HG03108 (cell line): ENCODE results near the gene SUFU.
A peak's percentile ranks its signal among the peaks of the same experiment; 100 is the strongest.
"Not testable (repeated sequence)": the region's sequence is repeated elsewhere in the genome, so short reads cannot be mapped to it uniquely, and the experiment has no call there.

Source experiments
- ATAC-seq: cut with Tn5 transposase; IDR thresholded peaks from one replicate; pipeline ENCODE4 v1.9.1; 2021; ENCODE audit warnings: moderate library complexity; ENCODE audit not compliant: unreplicated experiment

The SUFU gene

DNA sequence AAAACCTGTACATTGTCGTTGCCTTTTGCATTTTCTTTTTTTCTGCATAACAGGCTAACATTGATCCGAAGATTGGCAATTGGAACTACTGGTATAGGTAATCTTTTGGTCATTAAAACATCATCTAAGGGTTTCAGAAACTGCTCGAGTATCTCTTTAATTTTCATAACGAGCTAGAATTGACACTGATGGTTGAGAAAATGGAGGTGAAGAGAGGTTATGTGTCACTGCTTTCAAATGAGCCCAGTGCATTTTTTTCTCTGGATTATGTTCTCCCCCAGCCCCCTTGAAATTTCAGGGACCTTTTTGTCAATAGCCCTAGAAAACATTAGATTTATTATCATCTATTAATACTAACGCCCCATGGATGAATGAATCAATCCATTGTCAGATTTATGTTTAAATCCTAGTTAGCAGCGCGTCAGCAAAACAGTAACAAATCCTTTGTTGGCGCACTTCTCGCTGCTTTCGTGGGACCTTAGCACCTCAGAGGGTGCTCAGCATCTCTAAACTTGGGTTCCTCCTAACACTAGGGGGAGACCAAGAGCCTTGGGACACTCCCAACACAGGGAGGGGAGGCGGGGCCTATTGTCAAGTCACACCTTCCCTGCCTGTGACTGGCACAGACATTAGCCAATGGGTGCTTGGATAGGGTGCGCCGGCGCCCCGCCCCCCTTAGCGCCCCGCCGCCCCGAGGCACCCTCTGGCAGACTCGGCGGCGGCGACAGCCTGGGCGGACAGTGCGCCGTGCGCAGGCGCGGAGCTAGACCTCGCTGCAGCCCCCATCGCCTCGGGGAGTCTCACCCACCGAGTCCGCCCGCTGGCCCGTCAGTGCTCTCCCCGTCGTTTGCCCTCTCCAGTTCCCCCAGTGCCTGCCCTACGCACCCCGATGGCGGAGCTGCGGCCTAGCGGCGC, at the start of gene SUFU:
TSS of gene SUFU (plus strand) at position 709 of the 915 bp plus-strand sequence. CDS start at position 890, 181 bp downstream.
- peak; percentile 62 for ATAC-seq

DNA sequence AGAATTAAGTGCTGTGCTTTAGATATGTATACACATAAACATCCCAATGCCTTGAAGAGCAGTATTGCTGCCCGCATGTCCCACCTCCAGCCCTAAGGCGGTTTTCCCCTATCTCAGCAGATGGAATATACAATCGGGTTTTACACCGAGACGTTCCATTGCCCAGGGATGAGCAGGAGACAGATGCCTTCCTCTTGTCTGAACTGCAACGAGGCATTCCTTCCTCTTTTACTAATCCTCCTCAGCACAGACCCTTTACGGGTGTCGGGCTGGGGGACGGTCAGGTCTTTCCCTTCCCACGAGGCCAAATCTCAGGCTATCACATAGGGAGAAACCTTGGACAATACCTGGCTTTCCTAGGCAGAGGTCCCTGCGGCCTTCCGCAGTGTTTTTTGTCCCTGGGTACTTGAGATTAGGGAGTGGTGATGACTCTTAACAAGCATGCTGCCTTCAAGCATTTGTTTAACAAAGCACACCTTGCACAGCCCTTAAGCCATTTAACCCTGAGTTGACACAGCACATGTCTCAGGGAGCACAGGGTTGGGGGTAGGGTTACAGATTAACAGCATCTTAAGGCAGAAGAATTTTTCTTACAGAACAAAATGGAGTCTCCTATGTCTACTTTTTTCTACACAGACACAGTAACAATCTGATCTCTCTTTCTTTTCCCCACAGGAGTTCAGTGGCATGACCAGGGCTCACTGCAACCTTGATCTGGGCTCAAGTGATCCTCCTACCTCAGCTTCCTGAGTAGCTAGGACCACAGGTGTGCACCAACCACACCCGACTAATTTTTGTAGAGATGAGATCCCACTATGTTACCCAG, 48.9 kb upstream of the SUFU start:
- ATAC-seq = not testable (repeated sequence)

DNA sequence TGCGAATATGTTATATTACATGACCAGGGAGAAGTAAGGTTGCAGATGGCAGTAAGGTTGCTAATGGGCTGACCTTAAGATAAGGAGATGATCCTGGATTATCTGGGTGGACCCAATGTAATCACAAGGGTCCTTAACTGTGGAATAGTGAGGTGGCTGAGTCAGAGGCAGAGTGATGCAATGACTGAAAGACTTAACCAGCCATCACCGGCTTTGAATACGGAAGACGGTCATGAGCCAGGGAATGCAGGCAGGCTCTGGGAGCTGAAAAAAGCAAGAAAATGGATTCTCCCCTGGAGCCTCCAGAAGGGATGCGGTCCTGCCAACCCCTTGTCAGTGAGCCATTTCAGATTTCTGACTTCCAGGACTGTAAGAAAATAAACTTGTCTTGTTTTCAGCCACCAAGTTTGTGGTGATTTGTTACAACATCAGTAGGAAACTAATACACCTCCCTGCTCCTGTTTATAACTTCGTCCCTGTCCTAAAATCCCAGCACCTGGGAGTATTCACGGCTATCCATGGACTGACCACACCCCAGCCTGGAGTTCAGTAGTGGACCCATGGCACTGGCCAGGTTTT, 47.8 kb upstream of the SUFU start:
- no peak for ATAC-seq

DNA sequence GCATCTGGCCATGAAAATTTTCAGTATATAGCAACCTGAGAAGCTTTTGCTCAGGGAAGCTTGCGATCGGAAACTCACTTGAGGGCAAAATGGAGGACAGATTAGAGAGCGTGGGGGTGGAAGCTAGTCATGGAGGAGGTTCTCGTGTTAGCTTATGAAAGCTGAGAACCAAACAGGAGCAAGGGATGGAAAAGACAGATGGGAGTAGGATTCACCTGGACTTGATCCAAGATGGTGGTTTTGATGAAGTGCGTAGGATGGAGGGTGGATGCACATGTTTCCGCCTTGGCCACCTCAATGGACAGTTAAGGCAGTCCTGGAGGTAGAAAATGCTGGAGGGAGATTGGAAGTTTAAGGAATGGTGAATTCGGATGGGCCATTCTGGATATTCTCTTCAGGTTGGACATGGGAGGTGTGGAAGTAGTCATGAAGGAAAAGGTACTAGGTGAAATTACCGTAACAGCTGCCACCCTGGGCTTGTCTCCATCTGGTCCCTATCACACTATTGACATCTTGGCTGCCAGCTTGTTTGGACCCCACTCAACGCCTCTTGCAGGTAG, 46.1 kb upstream of the SUFU start:
- no peak for ATAC-seq

DNA sequence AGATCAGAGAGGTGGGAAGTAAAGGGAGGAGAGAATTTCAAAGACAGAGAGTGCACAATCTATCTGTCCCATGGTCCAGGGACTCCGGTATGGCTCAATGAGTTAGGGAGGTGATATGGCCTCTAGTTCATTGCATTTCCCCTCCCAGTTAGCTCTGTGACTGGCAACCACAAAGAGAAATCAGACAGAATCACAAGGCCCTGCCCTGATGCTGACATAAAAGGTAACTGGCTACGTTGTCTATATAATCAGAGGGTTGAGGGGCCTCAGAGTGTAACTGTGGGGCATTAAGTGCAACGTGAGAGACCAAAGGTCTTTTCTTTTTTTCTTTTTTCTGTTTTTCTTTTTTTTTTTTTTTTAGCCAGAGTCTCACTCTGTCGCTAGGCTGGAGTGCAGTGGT, 45.1 kb upstream of the SUFU start:
- ATAC-seq = no peak

DNA sequence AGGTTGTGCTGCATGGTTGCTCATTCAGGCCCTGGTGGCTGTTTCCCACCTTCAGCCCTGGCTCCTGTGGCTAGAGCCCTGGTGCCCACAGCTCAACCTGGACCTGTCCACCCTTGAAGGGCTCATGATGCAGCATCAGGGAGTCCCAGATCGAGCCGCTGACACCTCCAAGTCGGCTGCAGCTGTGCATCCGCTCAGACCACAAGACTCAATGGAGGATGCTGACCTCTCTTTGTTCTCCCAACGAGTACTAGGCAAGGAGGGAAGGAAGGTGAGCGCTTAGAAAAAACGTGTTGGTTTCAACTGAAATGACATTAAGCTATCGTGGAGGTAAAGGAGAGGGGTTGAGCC, 43.0 kb upstream of the SUFU start:
- ATAC-seq = peak; percentile 27

DNA sequence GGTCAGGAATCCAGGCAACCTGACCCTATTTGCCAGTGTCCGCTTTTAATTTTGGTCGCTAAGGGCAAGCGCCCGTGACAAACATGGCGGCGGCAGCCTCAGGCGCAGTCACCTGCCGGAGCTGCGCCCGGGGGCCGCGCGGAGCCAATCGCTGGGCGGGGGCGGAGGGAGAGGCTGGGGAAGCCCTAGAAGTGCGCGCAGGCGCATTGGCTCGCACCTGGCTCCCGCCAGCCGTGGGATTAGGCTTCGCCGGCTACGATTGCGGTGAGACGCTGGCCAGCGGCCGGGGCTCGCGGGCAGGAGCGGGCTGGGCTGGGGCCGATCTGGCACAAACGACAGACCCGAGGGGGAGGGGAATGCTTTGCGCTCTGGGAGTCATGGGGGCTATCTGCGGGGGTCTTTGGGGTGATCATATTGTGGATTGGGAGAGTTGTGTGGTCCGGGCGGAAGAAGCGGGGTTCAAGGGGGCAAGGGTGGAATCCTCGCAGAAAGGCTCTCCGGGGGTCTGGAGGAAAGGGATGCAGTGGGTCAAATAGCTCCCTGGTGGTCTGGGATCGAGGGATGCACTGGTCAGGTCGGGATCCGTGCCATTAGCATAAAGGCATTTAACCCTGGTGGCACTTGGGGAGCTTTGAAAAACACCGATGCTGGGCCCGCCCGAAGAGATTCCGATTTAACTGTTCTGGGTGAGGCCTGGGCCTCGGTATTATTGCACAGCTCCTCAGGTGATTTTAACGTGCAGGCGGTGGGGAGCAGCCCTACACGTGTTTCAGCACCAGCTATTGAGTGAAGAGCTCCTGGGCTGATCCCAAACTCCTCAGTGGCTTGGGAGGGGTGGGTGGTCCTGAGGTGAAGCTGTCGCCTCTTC, 42.4 kb upstream of the SUFU start:
- ATAC-seq = peak; percentile 83

DNA sequence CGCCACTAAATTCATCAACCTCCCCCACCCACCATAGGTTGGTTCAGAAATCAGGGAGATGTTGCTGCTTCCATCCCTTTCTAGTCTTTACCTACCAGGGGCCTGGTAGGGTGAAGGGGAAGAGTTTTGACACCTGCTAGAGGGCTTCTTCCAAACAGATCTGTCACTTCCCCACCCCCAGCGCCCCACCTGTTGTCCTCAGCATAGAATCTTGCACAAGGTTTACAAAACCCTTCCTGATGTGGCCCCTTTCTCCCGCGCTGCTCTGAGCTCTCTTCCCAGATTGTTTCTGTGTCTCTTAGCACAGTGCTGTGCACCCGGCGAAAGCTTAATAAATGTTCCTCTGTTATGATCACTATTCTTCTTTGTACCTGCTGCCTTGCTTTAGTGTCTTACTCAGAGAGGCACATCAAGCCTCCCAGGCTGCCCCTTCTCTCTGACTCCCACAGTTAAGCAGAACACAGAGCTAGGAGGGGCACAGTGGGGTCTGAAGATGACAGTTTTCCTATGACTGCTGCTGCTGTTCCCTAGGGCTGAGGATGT, 41.2 kb upstream of the SUFU start:
- no peak for ATAC-seq

DNA sequence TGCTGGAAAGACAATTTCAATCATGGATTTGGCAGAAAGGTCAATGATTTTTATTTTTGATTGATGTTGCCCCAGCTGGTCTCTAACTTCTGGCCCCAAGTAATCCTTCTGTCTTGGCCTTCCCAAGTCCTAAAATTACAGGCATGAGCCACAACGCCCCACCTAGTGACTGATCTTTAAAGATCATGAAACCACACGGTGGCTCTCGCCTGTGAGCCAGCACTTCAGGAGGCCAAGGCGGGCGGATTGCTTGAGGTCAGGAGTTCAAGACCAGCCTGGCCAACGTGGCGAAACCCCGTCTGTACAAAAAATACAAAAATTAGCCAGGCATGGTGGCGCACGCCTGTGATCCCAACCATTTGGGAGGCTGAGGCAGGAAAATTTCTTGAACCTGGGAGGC, 39.8 kb upstream of the SUFU start:
- no peak for ATAC-seq

DNA sequence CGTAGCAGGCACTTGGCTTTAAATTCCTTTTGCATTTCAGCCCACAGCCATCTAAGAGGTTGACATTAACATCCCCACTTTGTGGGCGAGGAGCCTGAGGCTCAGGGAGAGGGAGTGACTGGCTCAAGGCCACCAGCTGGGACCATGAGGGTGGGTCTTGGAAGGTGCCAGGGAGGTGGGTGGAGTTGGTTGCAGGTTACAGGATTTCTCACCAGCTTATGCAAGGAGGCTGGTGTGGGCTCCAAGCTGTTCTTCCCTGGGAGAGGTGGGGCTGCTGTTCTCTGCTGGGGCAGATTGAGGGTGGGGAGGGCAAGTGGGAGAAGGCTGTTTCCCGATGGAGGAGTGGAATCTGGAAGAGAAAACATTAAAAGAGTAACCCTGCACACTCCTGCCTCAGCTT, 38.3 kb upstream of the SUFU start:
- no peak for ATAC-seq

DNA sequence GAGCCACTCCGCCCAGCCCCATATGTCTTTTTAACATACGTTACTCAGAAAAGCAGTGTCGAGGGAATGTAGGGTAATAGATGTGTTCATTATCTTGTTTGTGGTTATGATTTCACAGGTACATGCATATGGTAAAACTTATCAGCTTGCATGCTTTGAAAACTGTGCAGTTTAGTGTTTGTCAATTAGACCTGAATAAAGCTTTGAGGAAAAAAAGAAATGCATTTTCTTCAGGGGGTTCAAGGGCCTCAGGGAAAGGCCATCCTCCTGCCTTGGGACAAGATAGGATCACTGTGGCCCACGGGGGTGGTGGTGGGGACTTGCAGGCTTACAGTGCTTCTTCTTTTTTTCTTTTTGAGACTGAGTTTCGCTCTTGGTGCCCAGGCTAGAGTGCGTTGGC, 36.5 kb upstream of the SUFU start:
- ATAC-seq = no peak

DNA sequence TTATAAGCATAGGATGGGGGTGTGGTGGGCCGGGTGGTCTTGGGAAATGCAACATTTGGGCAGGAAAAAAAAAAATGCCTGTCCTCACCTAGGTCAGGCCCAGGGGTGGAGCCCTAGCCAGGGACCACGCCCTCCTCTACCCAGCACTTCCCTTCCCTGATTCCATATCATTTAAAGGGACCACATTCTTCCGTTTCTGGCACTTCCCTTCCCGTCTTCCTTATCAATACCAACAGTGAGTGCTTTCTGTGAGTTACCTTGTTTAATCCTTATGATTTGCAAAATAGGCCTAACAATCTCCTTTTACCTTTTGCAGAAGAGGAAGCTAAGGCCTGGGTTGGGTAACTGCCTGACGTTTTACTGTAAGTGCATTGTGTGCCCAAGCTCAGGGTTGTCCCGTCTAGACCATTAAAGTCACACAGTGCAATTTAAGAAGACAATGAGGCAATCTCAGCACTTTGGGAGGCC, 35.8 kb upstream of the SUFU start:
- ATAC-seq = no peak

DNA sequence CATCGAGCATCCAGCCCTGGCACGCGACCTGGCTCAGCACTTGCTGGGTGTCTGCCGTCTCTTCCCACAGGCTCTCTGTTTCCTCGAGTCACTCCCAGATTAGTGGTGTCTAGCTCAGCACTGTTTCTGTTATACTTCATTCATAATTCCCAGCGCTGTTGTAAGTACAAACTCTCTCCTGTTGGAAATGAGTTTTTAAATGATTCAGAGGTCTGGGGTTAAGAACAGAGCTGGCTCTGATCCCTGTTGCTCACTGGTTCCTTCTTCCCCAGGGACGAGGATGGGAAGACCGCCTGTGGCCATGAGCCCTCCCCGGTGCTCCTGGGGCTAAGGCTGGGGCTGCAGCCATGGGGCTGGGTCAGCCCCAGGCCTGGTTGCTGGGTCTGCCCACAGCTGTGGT, 35.1 kb upstream of the SUFU start:
- ATAC-seq = no peak

DNA sequence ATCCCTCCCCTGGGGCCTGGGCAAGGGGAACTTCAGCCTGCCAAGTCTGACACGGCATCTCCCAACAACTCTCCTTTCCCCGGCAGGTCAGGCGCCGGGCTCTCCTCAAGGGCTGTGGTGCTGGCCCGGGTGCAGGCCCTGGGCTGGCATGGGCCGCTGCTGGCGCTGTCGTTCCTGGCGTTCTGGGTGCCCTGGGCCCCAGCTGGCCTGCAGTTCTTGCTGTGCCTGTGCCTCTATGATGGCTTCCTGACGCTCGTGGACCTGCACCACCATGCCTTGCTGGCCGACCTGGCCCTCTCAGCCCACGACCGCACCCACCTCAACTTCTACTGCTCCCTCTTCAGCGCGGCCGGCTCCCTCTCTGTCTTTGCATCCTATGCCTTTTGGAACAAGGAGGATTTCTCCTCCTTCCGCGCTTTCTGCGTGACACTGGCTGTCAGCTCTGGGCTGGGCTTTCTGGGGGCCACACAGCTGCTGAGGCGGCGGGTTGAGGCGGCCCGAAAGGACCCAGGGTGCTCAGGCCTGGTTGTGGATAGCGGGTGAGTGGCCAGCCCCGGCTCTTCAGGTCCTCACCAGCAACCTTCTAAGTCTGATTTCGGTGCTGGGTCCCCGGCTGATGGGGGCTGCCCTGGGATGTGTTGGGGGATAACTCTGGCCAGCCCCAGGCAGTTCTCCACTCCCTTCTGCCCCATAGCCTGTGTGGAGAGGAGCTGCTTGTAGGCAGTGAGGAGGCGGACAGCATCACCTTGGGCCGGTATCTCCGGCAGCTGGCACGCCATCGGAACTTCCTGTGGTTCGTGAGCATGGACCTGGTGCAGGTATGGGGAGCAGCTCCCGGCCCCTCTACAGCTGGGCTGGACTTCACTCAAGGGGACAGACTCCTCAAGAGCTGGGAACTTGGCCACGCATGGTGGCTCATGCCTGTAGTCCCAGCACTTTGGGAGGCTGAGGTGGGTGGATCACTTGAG, 32.9 kb upstream of the SUFU start:
- no peak for ATAC-seq

DNA sequence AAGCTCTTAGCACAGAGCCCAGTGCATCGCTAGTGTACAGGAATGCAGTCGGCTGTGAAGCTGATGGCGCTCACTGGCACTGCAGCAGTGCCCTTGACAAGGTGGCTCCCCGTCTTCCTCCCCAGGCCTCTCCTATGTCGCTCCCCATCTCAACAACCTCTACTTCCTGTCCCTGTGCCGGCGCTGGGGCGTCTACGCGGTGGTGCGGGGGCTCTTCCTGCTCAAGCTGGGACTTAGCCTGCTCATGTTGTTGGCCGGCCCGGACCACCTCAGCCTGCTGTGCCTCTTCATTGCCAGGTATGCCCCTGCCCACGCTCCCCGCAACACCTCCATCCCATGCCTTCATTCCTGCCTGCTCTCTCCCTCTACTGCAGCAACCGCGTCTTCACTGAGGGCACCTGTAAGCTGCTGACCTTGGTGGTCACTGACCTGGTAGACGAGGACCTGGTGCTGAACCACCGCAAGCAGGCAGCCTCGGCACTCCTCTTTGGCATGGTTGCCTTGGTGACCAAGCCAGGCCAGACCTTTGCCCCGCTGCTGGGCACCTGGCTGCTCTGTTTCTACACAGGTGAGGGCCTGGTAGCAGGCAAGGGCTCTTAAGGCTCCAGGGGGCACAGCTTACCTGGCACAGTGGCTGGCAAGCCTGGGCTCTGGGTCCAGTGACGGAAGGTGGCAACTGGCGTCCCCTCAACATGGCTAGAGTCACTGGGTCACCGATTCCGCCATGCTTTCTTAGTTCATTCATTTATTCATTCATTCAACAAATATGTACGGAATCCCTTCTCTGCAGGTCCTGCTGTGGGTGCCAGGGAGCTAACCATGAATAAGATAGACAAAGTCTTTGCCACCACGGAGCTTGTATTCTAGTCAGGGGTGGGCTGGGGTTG, 30.1 kb upstream of the SUFU start:
- ATAC-seq = no peak

DNA sequence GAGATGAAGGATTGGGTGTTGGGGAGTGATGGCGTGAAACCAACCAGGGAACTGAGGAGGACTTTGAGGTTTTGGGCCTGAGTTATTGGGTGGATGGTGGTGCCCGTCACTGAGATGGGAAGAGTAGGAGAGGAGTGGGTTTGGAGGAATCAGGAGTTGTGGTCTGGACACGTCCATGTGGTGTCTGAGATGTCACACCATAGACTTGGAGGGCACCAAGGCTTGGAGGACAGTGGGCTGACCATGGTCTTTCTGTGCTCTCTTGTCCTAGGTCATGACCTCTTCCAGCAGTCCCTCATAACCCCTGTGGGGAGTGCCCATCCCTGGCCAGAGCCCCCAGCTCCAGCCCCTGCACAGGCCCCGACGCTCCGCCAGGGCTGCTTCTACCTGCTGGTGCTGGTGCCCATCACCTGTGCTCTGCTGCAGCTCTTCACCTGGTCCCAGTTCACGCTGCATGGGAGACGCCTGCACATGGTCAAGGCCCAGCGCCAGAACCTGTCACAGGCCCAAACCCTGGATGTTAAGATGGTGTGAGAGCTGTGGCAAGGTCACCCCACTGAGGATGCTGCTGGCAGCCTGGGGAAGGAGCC, 28.2 kb upstream of the SUFU start:
- no peak for ATAC-seq

DNA sequence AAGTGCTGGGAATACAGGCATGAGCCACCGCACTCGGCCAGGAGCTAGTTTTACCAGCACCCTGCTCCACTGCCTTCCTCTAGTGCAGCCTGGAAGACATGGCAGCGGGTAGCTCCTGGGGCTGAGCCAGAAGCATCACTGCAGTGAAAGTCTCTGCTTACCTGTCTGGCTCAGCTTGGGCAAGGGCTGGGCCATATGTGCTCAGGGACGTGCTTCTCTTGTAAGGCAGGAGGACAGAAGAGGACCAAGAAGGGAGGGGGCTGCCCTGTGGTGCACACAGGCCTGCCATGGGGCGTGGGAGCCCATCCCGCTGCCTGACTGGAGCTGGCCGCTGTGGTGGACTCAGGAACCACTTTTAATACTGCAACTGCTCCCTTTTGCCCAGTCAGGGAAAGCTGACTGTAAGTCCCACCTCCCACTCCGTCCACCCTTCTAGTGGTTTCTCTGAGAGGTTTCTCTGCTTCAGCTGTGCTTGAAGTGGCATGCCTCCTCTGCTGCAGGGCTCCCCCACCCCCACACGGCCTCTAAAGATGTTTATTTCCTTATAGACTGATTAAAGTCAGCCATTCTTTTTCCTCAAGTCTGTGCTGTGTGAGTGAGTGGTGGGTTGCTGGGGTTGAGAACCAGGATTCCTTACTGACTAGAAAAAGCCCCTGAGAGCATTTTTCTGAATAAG, 27.2 kb upstream of the SUFU start:
- no peak for ATAC-seq
